ENCODE results near the gene TASP1. TPM values are rescaled to one million over a fixed set of nuclear protein-coding genes. Genes with fewer than 3 reads are reported as not detected.

TASP1 gene
- total and polyA plus RNA-seq, 10 of the 15 experiments (the other 5 are each of a cell fraction or from before 2014, with no cell fraction given), result 7.4 to 17.8 (median 10.5) TPM

DNA sequence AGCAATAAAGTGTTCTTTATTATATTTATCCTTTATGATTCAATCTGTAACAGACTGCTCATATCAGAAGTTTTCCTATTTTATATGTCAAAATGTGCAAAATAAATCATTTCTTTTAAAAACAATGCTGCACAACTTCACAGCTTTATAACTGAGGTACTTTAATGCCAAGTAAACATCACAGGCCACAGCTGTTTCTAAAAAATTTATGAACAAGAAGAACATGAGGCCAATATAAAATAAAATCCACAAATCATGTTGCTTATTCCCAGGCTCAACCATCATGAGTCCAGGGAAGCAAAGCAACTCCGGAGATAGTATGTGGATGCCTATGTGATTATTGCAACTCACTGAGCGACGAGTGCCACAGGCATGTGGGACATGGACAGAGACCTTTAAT, 222.2 kb downstream of the TASP1 start (continued):
- TF ChIP-seq, protein P1, sequence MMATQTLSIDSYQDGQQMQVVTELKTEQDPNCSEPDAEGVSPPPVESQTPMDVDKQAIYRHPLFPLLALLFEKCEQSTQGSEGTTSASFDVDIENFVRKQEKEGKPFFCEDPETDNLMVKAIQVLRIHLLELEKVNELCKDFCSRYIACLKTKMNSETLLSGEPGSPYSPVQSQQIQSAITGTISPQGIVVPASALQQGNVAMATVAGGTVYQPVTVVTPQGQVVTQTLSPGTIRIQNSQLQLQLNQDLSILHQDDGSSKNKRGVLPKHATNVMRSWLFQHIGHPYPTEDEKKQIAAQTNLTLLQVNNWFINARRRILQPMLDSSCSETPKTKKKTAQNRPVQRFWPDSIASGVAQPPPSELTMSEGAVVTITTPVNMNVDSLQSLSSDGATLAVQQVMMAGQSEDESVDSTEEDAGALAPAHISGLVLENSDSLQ (IDR thresholded peaks at IDR 0.05), result no peak
- TF ChIP-seq MXI1 (IDR thresholded peaks at IDR 0.05; ENCODE audit: low read depth, low read length) (no peak), MYB (IDR thresholded peaks at IDR 0.05; ENCODE audit: borderline replicate concordance, low read depth, low read length) (no peak), RFX5 (IDR thresholded peaks at IDR 0.05; ENCODE audit: low read depth, low read length) (no peak), RBBP5 (conservative IDR thresholded peaks at IDR 0.05) (no peak)
- TF ChIP-seq, protein P2, sequence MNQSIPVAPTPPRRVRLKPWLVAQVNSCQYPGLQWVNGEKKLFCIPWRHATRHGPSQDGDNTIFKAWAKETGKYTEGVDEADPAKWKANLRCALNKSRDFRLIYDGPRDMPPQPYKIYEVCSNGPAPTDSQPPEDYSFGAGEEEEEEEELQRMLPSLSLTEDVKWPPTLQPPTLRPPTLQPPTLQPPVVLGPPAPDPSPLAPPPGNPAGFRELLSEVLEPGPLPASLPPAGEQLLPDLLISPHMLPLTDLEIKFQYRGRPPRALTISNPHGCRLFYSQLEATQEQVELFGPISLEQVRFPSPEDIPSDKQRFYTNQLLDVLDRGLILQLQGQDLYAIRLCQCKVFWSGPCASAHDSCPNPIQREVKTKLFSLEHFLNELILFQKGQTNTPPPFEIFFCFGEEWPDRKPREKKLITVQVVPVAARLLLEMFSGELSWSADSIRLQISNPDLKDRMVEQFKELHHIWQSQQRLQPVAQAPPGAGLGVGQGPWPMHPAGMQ (IDR thresholded peaks at IDR 0.05; ENCODE audit: borderline replicate concordance), result no peak
- TF ChIP-seq, protein P3, sequence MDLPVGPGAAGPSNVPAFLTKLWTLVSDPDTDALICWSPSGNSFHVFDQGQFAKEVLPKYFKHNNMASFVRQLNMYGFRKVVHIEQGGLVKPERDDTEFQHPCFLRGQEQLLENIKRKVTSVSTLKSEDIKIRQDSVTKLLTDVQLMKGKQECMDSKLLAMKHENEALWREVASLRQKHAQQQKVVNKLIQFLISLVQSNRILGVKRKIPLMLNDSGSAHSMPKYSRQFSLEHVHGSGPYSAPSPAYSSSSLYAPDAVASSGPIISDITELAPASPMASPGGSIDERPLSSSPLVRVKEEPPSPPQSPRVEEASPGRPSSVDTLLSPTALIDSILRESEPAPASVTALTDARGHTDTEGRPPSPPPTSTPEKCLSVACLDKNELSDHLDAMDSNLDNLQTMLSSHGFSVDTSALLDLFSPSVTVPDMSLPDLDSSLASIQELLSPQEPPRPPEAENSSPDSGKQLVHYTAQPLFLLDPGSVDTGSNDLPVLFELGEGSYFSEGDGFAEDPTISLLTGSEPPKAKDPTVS (IDR thresholded peaks at IDR 0.05; ENCODE audit: low read depth, low read length), result no peak
- TF ChIP-seq, protein P4, sequence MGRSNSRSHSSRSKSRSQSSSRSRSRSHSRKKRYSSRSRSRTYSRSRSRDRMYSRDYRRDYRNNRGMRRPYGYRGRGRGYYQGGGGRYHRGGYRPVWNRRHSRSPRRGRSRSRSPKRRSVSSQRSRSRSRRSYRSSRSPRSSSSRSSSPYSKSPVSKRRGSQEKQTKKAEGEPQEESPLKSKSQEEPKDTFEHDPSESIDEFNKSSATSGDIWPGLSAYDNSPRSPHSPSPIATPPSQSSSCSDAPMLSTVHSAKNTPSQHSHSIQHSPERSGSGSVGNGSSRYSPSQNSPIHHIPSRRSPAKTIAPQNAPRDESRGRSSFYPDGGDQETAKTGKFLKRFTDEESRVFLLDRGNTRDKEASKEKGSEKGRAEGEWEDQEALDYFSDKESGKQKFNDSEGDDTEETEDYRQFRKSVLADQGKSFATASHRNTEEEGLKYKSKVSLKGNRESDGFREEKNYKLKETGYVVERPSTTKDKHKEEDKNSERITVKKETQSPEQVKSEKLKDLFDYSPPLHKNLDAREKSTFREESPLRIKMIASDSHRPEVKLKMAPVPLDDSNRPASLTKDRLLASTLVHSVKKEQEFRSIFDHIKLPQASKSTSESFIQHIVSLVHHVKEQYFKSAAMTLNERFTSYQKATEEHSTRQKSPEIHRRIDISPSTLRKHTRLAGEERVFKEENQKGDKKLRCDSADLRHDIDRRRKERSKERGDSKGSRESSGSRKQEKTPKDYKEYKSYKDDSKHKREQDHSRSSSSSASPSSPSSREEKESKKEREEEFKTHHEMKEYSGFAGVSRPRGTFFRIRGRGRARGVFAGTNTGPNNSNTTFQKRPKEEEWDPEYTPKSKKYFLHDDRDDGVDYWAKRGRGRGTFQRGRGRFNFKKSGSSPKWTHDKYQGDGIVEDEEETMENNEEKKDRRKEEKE (IDR thresholded peaks at IDR 0.05), result no peak
- TF ChIP-seq, protein P5, sequence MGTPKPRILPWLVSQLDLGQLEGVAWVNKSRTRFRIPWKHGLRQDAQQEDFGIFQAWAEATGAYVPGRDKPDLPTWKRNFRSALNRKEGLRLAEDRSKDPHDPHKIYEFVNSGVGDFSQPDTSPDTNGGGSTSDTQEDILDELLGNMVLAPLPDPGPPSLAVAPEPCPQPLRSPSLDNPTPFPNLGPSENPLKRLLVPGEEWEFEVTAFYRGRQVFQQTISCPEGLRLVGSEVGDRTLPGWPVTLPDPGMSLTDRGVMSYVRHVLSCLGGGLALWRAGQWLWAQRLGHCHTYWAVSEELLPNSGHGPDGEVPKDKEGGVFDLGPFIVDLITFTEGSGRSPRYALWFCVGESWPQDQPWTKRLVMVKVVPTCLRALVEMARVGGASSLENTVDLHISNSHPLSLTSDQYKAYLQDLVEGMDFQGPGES (IDR thresholded peaks at IDR 0.05), result no peak

Data from GM12878 (cell line).